ENCODE measurements around the gene PCNA. TPM values are rescaled to one million over a fixed set of nuclear protein-coding genes. Genes with fewer than 3 reads are reported as not detected.

Gene PCNA
- total and polyA plus RNA-seq, 10 of the 15 experiments (the other 5 are each of a cell fraction or from before 2014, with no cell fraction given), result 389 to 694 (median 540) TPM

DNA sequence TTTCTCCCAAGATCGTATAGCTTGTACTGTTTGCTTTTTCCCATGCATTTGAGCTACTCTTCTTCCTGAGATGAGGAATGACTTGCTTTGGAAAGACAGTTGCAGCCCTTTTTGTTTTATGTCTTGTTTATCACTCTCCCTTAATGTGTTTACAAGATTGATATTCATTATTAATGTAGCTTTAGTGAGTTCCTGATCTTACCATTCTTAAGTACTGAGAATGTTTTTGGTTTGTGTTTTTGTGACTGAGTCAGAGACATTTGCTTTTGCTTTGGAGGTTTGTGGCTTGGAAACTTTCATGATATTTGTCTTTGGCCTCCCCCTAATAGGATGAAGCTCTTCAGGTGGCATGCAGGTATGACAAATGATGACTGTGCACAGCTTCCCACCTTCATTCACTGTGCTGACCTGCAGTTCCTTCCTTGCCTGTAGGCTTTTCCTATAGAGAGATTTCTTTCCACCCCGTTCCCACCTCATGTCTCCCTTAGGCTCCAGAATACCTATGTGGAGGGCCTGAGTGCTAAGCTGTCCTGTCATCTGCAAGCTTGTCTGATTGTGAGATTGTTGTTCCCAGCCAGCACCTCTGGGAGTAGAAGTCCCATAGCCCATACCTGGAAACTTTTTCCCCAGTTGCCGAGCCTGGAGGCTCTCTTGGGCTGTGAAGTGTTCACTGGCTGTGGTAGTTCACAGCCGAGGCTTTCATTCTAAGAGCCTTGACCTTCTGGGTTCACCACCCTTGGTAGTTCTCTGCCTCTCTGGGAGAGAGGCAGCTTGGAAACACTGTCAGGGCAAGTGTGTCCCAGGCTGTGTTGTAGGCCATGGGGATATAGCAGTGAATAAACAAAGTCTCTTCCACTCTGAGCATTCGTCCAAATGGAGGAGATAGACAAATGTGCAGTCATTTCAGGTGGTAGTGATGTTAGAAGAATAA is 34.1 kb upstream of the PCNA start:
- peaks cover 5% of the 10 kb centered on the region for H3K79me2 ChIP-seq (ENCODE audit: control insufficient read depth, insufficient read depth, low read length)
- ChIA-PET RAD21 (ENCODE audit: unreplicated experiment) (interaction anchor here (1.2 kb wide), 1 partner anchor 40 kb away, joined by 3 read pairs; no protein-coding TSS in a partner anchor), POLR2A (no interaction called here), SMC1A (ENCODE audit: uncharacterized antibody, unreplicated experiment) (interaction anchor here (0.7 to 1.0 kb wide), 4 partner anchors 18 to 32 kb away, joined by 3 read pairs; partner anchors contain the start of gene CDS2), CTCF (interaction anchor here (0.8 to 1.7 kb wide), 4 partner anchors 11 to 295 kb away, joined by 3 to 5 read pairs (median 4); partner anchors contain the start of gene CDS2)
- no peak overlapping the region for H3K4me3 ChIP-seq
- H3K4me1 ChIP-seq (ENCODE audit: control insufficient read depth, insufficient read depth, low read length), result peaks cover 2% of the 10 kb centered on the region; the same call in 1 of the 2 replicates
- ATAC-seq (no peak), DNase-seq (ENCODE audit: low read depth, low spot score) (no peak), FAIRE-seq (no peak)
- no peaks in the 10 kb centered on the region for H4K20me1 ChIP-seq (ENCODE audit: control insufficient read depth, insufficient read depth)
- TF ChIP-seq EP300 (IDR thresholded peaks at IDR 0.05; ENCODE audit: borderline replicate concordance in 1 of 2, control insufficient read depth in 1 of 2, low read depth in 2 of 2, low read length in 2 of 2) (no peak), POLR2AphosphoS5 (IDR thresholded peaks at IDR 0.05; ENCODE audit: low read length) (no peak)
- intact Hi-C loops (cut with micrococcal nuclease; ENCODE audit: unreplicated experiment), result no loop called here
- H3K9me3 ChIP-seq (replicated peaks; ENCODE audit: control insufficient read depth, insufficient read depth, low read length), result no peaks in the 10 kb centered on the region
- H3K27ac ChIP-seq (ENCODE audit: control insufficient read depth, insufficient read depth), result no peak overlapping the region
- H2AFZ ChIP-seq (ENCODE audit: control insufficient read depth, low read depth, low read length), result no peak overlapping the region
- no peak overlapping the region for H3K9ac ChIP-seq (ENCODE audit: control insufficient read depth, insufficient read depth, low read length)
- H3K36me3 ChIP-seq (ENCODE audit: control insufficient read depth in 2 of 2, insufficient read depth in 2 of 2, low read length in 1 of 2), result peaks cover 0 to 2% of the 10 kb centered on the region in 2 experiments; a peak in 2 of 4 replicates
- 73% methylated on average over 5 of the region's 5 CpGs for WGBS (ENCODE audit: insufficient coverage, insufficient replicate concordance, low lambda C conversion rate, missing lambda C conversion rate)
- in situ Hi-C loops (cut with MboI), result no loop called here
- H3K27me3 ChIP-seq (replicated peaks in 1 of 2; ENCODE audit: control insufficient read depth in 2 of 2, insufficient read depth in 2 of 2, low read length in 1 of 2), result no peaks in the 10 kb centered on the region
- H3K4me2 ChIP-seq (ENCODE audit: control insufficient read depth, insufficient read depth), result no peak overlapping the region
- no TSS peak for BruUV-seq (replicated peaks)

DNA sequence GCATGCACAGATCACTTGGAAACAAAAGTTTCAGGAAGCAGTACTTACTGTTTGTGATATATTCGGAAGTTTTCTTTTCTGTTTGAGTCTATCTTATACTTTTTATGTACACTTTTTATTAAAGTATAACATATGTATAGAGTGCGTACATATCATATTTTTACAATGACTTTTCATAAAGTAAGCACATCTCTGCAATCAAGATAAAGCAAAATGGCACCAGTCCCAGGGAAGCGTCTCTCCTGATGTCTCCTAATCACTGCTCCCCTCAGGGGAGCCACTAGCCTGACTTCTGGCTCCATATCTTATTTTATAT is 33.4 kb upstream of the PCNA start:
- 98% methylated on average over 3 of the region's 3 CpGs for WGBS (ENCODE audit: insufficient coverage, insufficient replicate concordance, low lambda C conversion rate, missing lambda C conversion rate)
- in situ Hi-C loops (cut with MboI), result no loop called here
- TF ChIP-seq, protein P1, sequence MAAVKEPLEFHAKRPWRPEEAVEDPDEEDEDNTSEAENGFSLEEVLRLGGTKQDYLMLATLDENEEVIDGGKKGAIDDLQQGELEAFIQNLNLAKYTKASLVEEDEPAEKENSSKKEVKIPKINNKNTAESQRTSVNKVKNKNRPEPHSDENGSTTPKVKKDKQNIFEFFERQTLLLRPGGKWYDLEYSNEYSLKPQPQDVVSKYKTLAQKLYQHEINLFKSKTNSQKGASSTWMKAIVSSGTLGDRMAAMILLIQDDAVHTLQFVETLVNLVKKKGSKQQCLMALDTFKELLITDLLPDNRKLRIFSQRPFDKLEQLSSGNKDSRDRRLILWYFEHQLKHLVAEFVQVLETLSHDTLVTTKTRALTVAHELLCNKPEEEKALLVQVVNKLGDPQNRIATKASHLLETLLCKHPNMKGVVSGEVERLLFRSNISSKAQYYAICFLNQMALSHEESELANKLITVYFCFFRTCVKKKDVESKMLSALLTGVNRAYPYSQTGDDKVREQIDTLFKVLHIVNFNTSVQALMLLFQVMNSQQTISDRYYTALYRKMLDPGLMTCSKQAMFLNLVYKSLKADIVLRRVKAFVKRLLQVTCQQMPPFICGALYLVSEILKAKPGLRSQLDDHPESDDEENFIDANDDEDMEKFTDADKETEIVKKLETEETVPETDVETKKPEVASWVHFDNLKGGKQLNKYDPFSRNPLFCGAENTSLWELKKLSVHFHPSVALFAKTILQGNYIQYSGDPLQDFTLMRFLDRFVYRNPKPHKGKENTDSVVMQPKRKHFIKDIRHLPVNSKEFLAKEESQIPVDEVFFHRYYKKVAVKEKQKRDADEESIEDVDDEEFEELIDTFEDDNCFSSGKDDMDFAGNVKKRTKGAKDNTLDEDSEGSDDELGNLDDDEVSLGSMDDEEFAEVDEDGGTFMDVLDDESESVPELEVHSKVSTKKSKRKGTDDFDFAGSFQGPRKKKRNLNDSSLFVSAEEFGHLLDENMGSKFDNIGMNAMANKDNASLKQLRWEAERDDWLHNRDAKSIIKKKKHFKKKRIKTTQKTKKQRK (IDR thresholded peaks at IDR 0.05; ENCODE audit: low read depth, low read length), result no peak
- TF ChIP-seq, protein P2, sequence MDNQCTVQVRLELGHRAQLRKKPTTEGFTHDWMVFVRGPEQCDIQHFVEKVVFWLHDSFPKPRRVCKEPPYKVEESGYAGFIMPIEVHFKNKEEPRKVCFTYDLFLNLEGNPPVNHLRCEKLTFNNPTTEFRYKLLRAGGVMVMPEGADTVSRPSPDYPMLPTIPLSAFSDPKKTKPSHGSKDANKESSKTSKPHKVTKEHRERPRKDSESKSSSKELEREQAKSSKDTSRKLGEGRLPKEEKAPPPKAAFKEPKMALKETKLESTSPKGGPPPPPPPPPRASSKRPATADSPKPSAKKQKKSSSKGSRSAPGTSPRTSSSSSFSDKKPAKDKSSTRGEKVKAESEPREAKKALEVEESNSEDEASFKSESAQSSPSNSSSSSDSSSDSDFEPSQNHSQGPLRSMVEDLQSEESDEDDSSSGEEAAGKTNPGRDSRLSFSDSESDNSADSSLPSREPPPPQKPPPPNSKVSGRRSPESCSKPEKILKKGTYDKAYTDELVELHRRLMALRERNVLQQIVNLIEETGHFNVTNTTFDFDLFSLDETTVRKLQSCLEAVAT (IDR thresholded peaks at IDR 0.05), result no peak
- TF ChIP-seq STAT3 (IDR thresholded peaks at IDR 0.05; ENCODE audit: low read depth, low read length), result no peak
- TF ChIP-seq BACH1 (IDR thresholded peaks at IDR 0.05; ENCODE audit: borderline replicate concordance), result no peak
- no peak for TF ChIP-seq BRCA1 (IDR thresholded peaks at IDR 0.05; ENCODE audit: low read depth, low read length)
- no peak for TF ChIP-seq CBX3 (IDR thresholded peaks at IDR 0.05; ENCODE audit: borderline replicate concordance, low read depth)
- no peak for TF ChIP-seq ZNF622 (IDR thresholded peaks at IDR 0.05)
- no peak for TF ChIP-seq ETV6 (conservative IDR thresholded peaks at IDR 0.05 in 1 of 2, IDR thresholded peaks at IDR 0.05 in 1 of 2; ENCODE audit: borderline replicate concordance in 1 of 2, low read depth in 1 of 2)

More for the DNA sequence above, 33.4 kb upstream of the PCNA start:
- Histone ChIP-seq H3K4me1 (ENCODE audit: control insufficient read depth, insufficient read depth, low read length) (peaks cover 2% of the 10 kb centered on the region; the same call in 1 of the 2 replicates), H4K20me1 (ENCODE audit: control insufficient read depth, insufficient read depth) (0 out of 2 replicates have a peak, but pooled peaks cover 1% of the 10 kb centered on the region), H3K9me3 (replicated peaks; ENCODE audit: control insufficient read depth, insufficient read depth, low read length) (no peaks in the 10 kb centered on the region), H3K9ac (ENCODE audit: control insufficient read depth, insufficient read depth, low read length) (no peak overlapping the region), H3K4me3 (no peak overlapping the region), H3K27me3 (replicated peaks in 1 of 2; ENCODE audit: control insufficient read depth in 2 of 2, insufficient read depth in 2 of 2, low read length in 1 of 2) (no peaks in the 10 kb centered on the region), H3K36me3 (ENCODE audit: control insufficient read depth in 2 of 2, insufficient read depth in 2 of 2, low read length in 1 of 2) (peaks cover 0 to 2% of the 10 kb centered on the region in 2 experiments; a peak in 2 of 4 replicates), H3K4me2 (ENCODE audit: control insufficient read depth, insufficient read depth) (no peak overlapping the region), H3K27ac (ENCODE audit: control insufficient read depth, insufficient read depth) (no peak overlapping the region), H3K79me2 (ENCODE audit: control insufficient read depth, insufficient read depth, low read length) (peaks cover 8% of the 10 kb centered on the region), H2AFZ (ENCODE audit: control insufficient read depth, low read depth, low read length) (no peak overlapping the region)
- BruUV-seq (replicated peaks), result no TSS peak
- POLR2A ChIA-PET, result no interaction called here
- DNase-seq (ENCODE audit: low read depth, low spot score) (no peak), ATAC-seq (no peak), FAIRE-seq (no peak)
- RAD21 ChIA-PET (ENCODE audit: unreplicated experiment), result interaction anchor here (1.2 kb wide), 1 partner anchor 41 kb away, joined by 3 read pairs; no protein-coding TSS in a partner anchor
- intact Hi-C loops (cut with micrococcal nuclease; ENCODE audit: unreplicated experiment), result no loop called here
- CTCF ChIA-PET, result interaction anchor here (1.7 kb wide), 1 partner anchor 27 kb away, joined by 5 read pairs; the partner anchor contains the start of gene CDS2
- SMC1A ChIA-PET (ENCODE audit: uncharacterized antibody, unreplicated experiment), result interaction anchor here (1.0 kb wide), 2 partner anchors 21 to 33 kb away, joined by 3 read pairs; no protein-coding TSS in a partner anchor
